HG03103 (cell line): ENCODE results near the gene SND1.

Experiments used
- ATAC-seq: cut with Tn5 transposase; IDR thresholded peaks from one replicate; pipeline ENCODE4 v1.9.1; 2021; ENCODE audit warnings: low read depth; ENCODE audit not compliant: unreplicated experiment

The SND1 gene

DNA sequence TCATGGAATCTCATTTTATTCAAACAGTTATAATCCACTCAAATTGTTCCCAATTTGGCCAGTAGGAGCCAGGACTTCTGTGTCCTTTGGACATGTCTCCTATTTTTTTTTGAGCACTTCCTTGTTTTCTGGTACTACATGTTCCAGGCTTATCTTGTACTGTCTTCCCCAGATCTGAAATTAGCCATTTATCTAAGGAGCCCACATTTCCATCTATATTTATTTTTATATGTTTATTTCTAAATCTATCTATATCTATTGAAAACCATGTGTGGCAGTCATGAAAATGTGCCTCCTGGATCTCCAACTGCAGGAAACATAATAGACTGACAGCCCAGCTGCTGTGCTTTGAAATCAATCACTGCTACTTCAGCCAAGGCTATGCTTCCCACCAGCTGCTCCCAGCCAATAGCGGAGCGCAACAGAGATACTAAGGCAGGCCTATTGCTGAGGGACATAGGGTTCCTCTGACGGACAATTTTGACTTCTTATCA, 232.1 kb downstream of the SND1 start:
- ATAC-seq: no peak

DNA sequence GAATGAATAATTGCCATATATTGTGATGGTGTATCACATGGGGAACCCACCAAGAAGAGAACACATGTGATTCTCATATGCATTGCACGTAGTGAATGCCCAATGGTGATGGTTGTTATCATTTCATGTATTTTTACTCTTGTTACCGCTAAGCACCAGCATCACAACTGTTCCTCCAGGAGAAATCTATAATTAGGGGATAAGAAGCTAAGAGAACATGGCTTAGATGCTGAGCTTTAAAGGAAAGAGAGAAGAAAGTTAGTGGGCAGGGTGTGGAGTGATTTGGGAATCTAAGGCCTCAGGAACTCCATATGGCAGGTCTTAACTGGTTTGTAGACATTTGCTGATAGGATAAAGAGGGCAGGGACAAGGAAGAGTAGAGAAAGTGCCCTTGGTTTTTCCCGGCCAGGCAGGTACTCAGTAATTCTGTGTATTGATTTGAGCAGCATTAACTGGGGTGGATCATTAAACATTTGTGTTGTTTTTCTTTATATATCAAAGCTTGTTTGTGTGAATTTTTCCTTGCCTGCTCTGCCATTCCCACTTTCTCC, 233.3 kb downstream of the SND1 start:
- ATAC-seq: no peak

DNA sequence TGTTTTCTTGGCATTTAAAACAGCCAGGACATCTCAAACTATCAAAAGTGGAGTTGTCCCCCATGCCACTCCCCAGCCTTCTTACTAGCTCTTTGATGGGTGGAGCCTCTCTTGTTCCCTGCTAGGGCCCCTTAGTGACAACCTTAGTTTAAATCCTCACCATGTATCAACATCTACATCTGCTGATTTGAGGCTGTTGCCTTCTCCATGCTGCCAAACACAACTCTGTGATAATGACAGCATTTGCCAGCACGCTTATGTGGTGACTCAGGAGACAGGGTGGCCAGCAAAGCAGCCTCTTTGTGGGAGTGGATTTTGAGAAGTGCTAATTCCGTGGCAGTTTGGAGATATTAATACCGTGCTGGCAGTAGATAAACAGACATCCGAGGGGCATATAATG, 233.8 kb downstream of the SND1 start:
- no peak for ATAC-seq

DNA sequence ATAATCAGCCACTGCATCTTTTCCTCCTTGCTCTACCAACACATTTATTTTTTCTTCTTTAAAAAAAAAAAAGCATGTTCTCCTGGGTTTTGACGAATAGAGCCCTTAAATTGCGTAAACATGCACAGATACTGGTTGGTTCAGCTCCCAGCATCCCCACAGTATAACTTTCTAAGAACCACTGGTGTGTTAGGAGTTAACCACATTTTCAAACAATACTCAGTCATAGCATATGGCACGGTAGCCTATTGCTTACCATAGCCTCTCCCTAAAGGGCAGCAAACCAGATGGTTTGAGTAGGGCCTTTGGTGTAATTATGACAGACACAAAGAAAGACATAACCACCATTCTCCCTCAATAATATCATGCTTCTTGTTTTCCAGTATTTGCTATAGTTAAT, 234.3 kb downstream of the SND1 start:
- no peak for ATAC-seq

DNA sequence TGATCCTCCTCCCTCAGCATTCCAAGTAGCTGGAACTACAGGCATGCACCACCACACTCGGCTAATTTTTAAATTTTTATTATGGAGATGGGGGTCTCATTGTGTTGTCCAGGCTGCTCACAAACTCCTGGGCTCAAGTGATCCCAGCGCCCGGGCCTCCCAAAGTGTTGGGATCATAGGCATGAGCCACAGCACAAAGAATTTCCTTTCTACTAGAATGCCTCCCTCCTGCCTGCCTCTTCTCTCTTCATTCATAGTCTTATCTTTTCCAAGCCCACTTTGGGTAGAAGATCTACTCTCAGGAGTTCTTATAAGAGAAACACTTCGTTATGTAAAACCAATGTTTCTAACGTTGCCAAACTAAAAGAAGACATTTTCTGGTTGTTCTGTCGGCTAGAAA, 235.1 kb downstream of the SND1 start:
- no peak for ATAC-seq

DNA sequence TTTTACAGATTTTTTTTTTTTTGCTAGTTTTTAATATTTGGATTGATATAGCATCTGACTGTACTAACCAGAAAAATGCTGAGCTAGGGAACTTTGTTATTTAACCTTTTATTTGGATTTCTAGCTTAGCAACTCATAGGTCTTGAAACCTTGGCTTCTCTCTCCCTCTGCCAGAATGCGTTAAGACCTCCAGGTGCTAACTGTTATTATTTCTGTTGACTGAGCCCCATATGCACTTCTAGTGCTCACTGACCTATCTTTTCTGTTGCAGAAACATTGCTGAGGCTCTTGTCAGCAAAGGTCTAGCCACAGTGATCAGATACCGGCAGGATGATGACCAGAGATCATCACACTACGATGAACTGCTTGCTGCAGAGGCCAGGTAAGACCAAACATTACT, 235.6 kb downstream of the SND1 start:
- ATAC-seq: no peak

DNA sequence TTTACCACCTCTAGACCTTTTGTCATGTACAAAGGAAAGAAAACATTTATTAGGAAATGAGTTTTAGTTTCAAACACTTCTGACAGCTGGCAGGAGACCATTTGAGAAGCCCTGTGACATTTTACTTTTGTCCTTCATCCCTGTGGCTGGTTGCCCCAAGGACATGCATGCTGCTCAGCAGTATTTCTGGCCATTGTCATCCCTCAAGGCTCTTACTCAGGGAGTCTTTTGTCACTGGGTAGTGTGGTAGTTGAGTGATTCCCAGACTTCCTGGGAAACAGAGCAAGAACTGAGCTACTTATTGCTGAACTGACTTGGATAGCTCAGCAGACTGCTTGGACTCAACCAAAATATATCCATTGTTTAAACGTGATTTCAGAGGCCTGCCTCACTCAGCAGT, 236.4 kb downstream of the SND1 start:
- ATAC-seq: no peak

DNA sequence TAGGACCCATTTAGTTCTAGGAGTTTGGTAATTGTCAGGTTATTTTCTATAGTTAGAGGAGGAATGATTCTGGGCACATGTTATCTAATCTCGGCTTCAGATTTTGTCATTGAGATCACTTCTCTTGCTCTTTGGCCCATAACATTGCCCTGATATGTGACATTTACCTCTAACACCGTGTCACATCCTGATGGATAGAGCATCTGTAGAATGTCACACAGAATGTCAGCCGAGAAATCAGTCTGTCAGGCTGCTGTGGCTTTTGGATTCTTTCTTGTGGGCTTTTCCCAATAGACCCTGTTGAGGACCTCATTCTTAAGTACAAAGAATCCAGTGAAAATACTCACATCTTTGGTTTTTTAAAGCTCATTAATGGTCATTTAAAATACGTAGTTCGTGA, 236.8 kb downstream of the SND1 start:
- no peak for ATAC-seq

DNA sequence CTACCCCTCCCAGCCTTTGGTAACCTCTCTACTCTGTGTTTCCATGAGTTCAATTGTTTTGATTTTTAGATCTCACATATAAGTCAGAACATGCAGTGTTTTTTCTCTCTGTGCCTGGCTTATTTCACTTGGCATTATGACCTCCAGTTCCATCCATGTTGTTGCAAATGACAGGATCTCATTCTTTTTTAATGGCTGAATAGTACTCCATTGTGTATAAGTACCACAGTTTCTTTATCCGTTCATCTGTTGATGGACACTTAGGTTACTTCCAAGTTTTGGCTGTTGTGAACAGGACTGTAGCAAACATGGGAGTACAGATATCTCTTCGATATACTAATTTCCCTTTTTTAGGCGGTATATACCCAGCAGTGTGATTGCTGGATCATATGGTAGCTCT, 237.7 kb downstream of the SND1 start:
- no peak for ATAC-seq

DNA sequence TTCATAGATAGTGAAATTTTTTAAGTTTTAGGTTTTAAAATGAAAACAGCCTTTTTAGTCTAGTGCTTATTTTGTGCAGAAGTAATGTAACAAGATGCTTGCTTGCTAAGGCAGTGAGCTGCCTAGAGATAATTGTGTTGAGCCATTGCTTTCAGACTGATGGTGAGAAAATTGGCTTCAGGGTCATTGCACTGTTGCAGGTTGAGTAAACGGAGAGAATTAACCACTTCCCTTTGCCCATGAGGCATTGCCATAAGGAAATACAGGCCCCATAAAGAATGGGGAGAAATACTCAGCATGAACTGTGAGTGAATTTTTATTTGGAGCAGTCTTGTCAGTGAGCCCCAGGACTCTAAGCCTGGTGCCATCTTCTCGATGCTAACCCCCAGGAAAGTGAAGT, 238.7 kb downstream of the SND1 start:
- no peak for ATAC-seq

DNA sequence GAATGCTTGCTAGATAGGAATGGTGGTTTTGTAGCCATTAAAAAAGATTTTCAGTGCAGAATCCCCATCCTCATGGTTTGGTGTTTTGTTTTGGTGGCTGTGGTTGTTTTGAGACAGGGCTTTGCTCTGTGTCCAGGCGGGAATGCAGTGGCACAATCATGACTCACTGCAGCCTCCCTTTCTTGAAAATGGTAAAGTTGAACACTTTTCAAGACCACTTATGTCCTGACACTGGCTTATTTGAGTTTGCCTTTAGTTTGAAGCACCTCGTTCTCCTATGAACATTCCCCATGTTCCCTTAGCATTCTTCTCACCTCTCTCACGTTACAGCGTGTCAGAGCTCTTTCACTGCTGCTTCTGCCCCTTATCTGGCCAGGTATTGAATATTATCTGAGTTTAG, 239.2 kb downstream of the SND1 start:
- ATAC-seq: no peak

DNA sequence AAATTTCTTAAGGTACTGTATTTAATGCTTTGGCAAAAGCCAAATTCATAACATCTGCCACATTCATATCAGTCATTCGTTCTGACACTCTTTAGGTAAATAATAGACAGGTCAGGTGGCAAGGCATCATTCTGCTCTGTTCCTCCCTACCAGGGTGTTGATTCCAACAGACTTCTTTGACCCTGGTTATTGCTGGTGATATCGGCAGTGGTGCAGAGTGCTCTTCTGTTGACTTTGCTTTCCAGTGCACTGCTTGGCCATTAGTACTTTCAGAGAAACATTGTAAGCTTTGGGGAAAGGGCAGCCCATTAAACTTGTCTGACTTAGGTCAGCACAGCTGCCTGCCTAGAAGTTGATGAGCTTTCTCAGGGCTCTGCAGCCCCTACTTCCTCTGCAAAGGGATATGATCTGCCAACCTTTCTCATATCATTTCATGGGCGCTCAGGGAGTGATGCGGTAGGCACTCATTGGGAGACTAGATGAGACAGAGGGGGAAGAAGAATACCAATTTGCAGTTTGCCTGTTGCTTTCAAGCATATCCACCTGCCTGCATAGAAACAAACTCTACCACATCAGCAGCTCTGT, 240.0 kb downstream of the SND1 start:
- no peak for ATAC-seq

DNA sequence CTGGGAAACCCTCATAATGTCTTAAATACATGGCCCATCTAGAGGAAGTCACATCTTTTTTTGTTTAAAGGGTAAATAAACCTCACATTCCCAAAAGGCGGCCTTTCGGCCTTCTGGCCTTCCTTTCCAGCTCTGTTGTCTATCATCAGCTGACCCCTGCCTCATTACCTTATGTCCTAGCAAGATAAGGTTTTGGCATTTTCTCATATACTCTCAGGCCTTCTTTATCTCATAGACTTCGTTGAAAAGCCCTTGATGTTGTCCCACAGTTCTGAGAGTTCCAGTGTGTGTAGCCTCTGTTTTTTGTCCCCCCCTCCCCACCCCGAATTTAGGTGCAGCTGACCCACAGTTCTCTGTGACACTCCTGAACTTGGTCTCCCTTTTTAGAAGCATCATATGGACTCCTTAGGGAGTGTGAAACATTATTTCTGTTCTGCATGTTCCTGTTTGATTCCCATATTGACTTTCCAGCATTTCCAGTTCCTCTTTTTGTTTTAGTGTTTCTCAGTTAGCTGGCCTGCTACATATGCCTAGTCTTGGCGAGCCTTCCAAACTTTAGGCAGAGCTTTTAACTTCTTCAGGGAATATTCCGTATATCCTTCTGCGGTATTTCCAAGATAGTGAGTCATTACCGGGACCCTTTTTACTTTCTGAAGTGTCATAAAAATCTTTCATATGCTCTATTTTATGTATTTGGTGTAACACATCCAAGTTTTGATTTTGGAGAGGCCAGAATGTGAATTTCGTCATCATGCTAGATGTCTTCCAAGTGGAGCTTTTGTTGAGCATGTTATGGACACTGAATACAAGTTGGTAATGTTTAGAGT, 240.7 kb downstream of the SND1 start:
- ATAC-seq: no peak

DNA sequence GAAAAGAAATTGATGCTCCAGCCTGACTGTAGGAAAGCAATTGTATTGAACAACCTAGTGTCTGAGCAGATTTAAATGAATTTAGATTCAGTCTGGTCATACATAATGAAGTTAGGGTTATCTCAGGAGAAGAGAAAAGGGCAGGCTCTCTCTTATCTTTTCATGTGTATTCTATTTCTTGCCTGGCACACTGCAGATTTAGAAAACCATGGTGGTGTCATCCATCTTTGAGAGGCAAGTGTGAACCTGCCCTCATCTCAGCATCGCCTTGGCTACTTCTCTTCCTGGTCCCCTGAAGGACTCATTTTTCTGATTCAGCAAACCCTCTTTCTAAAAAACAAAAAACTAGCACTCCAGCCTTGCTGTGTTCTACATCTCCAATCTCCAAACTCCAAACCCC, 241.6 kb downstream of the SND1 start:
- ATAC-seq: no peak

DNA sequence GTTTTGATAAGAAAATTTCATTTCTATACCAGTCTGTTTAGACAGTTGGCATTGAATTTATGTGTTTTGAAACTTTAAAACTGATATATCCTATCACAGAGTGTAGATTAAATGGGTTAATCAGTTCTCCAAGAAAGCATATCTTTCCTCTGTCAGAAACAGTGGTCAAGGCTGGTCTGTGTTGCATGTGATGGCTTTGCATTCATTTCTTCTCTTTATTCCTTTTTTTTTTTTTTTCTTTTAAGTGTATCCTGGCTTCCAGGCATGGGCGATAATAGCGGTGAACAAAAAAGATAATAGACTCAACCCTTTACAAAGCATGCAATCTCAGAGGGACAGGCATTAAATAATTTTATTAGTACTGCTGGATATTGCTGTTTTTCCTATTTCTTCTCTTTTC, 242.6 kb downstream of the SND1 start:
- no peak for ATAC-seq

DNA sequence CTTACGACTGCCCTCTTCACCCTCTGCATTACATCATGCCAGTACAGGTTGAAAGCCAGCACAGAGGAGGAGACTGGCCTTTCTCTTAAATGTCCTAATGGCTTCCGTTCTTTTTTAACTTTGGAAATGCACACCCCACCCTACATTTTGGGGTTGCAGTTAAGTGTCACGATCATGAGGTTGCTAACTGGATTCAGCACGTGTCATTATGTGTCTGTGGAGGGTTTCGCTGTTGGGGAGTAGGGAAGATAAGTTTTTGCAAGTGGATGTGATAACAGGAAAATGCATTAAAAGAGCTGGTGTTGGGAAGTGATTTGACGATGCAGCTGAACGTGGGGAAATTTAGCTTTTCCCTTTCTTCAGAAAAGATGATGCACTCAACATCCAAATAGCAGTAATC, 243.4 kb downstream of the SND1 start:
- no peak for ATAC-seq

DNA sequence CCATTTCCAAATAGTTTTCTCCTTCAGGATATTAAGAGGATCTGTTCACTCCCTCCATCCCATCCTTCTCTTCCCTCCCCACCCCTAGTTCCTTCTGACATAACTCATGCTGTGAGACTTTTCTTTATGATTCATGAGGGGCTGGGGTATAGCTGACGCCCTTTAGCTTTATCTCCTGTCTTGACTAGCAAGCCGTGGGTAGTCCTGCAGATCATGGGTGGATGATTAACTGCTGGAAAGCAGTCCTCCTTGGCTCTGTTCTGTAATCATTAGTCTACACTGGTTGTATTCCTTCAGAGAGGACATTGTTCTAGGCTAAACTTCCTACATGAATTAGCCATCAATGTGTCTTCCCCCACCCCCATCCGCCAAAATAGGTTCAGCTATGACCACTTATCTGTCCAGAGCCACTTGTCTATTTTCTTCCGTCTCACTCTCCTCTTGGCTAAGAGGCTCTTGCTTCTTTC, 243.9 kb downstream of the SND1 start:
- ATAC-seq: no peak

DNA sequence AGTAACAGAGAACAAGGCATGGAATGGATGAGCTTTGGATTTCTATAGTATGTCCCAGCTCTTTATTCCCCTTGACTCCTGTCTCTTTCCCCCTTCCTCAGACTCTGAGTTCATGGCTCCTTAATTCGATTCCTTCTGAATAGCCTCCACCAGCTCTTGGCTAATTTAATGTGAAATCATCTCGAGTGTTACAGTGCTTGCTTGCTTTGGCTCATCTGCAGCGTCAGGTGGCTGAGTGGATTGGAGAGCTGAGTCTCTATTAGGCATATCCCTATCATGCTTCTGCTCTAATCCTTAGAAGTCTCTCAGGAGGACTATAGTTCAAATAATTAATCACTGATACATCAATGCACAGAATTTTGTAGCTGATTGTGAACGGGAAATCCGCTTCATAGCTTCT, 244.7 kb downstream of the SND1 start:
- ATAC-seq: no peak

DNA sequence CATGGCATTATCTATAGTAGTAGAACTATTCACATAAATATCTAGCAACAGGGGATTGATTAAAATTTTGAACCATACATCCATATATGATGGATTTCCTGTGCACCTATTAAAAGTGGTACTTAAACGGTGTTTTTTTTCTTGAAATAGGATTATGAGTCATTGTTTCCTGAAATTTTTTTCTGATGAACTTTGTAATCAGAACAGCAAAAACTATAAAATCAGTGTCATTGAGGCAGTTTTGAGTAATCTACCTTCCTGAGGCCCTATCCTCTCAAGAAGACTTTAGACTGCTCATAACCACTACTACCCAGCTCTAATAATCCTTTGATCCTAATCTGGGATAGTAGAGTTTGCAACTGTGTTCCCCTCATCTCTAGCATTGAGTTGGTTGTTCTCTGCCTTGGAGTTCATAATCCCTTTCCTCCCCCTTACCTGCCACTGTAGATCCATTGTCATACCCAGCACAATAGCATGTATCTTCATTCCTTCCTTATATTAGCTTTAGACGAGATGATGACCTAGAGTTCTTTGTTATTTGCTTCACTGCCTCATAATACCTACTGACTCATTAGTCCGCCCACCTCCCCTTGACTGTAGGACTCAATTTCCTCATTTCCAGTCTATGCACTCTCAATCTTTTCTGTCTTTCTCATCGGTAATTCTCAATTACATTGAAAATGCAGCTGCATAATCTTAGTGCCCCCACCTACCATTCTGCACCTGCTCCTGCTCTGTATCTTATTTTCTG, 245.9 kb downstream of the SND1 start:
- no peak for ATAC-seq

DNA sequence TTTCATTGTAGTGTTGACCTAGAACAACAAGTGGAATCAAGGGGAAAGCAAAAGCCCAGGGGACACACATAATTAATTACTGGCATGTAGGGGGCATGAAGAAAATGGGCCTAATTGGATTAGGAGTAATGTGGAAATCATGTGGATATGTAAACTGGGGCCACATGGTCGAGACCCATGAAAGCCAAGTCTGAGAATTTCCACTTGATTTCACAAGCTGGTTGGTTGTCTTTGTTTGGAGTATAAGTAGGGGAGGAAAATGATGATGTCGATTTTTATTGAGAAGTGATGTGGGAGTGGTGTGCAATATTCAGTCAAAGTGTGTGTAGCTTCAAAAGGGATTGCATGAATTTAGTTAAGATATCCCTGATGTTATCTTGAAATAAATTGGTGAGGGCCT, 247.4 kb downstream of the SND1 start:
- ATAC-seq: no peak

DNA sequence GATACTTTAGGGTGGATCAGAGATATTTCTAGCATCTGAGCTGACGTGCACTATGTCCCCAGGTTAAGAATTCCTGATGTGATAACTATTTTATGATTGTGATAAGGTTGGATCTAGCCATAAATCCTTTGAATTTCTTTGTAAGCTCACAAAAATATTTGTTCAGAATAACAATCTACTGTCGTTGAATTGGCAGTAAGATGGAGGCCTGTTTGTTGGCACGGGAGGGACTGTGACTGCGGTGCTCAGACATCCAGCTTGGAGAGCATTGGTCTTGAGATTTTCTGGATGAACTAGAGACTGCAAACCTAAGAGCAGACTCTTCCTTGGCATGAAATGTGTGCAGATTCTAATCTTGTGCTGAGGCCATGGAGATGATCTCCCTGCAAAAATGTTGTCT, 248.1 kb downstream of the SND1 start:
- no peak for ATAC-seq
